Glomerular visceral epithelial cell (primary cell): ENCODE measurements around the gene NTRK2.
"Not testable (repeated sequence)": the region's sequence is repeated elsewhere in the genome, so short reads cannot be mapped to it uniquely, and the experiment has no call there.

Experiments
- DNase-seq: peaks from one replicate; pipeline ENCODE4 v3.0.0-alpha.2; 2016; ENCODE audit errors: extremely low spot score

Gene NTRK2

GRCh38 chr9:84891924-84892323, 222.4 kb downstream of the NTRK2 start:
- DNase-seq, result no peak

- DNase-seq, result no peak
Observed at GRCh38 chr9:84893419-84894128, 224.0 kb downstream of the NTRK2 start.

DNA sequence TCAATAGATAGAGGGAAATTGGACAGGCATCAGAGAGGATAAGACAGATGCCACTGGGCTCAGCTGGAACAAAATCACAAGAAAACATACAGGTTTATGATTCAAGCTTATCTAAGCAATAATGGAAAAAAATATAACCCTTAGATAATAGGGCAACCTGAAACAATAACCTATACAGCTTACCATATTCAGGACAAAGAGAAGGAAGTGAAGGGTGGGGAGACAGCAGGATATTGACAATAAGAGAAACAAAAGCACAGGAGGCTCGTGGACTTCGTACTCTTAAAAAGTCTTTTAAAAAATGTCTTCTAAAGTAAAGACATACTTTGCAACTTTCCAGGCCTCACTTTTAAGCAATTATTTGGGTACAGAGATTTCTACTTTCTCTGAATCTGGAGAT, 225.3 kb downstream of the NTRK2 start:
- no peak for DNase-seq

- no peak for DNase-seq
Observed at GRCh38 chr9:84897362-84898094, 228.0 kb downstream of the NTRK2 start.

DNA sequence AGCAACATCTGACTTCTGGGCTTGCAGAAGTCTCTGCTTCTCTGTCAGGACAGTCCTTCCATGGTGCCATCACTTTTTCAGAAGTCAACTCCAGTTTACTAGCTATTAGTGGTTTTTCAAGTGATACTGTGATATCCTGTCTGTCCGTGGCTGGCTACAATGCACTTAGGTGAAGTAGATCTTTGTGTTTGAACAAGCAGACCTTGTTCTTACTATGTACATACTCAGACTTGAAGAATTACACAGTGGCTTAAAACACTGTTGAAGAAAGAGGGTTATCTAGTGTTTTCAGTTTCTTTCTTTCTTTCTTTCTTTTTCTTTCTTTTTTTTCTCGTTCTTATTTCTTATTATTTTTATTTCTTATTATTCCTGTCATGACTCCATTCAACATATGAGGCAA, 228.7 kb downstream of the NTRK2 start:
- no peak for DNase-seq

DNA sequence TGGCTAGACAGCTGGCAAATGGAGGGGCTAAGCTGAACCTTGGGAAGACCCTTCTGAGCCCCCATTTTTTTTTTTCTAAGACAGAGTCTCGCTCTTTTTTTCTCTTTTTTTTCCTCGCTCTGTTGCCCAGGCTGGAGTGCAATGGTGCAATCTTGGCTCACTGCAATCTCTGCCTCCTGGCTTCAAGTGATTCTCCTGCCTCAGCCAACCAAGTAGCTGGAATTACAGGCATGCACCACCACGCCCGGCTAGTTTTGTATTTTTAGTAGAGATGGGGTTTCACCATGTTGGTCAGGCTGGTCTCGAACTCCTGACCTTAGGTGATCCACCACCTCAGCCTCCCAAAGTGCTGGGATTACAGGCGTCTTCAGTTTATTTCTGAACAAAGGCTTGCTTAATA, 229.1 kb downstream of the NTRK2 start:
- DNase-seq, result not testable (repeated sequence)

DNA sequence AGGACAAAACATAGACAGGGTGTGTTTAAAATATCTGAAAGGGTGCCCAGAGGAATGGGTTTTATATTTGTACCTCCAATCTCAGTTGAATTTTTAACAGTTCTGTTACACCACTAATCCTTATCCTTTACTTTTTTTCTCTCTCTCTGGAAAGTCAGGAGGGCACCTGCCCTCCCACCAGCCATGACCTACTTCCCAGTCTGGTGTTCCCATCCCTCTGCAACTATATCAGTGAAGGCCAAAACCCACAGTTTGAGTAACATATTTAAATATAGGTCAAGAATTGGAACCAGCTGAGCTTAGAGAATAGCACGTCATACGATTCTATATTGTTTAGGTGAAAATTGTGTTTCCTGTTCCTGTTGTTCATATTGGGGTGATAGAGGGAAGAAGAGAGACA, 229.8 kb downstream of the NTRK2 start:
- DNase-seq, result no peak

DNA sequence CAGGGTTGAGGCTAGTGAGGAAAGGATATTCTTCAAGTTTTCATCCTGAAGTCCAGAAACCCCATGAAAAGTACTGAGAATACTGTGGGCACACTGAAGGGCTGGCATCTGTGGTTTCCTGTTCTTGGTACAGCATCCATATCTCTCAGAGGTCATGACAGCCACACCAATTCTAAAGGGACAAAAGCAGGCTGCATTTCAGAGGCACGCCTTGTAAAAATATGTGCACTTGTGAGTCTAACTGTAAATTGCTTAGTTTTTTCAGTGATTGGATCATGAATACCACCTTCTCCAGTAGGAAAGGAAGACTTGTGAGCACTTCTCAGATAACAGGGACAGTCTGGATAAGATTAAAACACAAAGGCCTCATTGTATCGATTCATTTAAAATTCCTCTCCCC, 230.9 kb downstream of the NTRK2 start:
- DNase-seq, result no peak

GRCh38 chr9:84903963-84904362, 234.4 kb downstream of the NTRK2 start:
- no peak for DNase-seq

DNA sequence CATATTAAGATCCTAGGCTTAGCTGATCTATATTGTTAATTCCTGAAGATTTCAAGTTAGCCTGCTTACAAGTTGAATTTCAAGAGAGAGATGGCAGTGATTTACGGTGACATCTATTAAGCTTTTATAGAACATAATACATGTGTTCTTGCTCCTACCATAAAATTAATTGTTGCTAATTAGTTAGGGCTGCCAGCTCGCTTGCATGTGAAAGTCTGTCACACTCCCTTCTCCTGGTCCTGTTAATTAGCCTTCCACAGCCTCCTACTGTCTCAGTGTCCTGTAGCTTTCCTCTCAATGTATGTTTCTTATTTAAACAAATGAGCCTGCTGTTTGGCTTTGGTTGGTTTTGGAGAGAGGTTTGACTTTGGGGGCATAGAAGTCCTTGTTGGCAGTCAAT, 247.2 kb downstream of the NTRK2 start:
- no peak for DNase-seq

DNA sequence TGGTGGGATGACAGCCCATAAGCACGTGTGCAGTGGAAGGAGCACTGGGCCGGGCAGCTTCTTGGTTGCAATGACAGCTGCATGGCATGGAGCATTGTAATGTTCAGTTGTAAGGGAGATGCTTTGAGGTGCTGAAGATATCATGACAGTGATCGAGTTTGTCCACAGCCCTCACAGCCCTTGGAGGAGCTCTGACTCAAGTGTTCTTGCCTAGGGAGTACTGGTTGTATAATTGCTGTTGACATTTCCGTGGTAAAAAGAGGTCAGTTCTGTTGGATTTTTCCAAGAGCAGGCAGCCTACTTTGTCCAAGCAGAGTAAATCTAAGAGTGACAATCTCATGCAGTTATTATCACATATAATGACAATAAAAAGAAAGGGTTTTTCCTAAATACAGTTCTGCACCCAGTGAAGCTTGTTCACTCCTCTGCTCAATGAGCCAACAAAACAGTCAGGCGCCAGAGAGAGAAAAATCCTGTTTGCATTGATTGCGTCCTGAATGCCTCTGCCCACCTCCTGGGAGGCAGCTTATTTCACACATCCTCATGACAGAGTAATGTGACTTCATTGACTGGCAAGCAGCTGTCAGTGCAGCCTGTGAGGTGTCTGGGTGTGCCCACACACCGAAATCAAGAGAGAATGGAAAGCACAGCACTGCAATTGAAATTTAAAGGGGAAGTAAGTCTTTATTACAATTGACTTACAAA, 248.0 kb downstream of the NTRK2 start:
- DNase-seq, result no peak

DNA sequence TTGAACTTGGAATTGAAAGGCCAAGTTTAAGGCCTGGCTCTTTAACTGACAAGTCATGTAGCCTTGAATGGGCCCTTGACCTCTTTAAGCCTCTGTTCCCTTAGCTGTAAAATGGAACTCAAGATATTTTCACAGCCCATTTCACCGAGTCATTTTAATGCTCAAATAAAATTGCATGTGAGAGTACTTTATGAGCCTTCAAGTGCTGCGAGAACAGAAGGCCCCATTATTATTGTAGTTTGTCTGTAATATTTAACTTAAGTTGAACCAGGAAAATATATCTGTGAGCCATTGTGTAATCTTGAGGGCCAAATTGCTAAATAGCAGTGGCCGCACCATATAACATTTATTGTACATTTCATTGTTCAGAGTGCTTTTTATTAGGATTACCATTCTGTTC, 249.9 kb downstream of the NTRK2 start:
- DNase-seq, result no peak

DNA sequence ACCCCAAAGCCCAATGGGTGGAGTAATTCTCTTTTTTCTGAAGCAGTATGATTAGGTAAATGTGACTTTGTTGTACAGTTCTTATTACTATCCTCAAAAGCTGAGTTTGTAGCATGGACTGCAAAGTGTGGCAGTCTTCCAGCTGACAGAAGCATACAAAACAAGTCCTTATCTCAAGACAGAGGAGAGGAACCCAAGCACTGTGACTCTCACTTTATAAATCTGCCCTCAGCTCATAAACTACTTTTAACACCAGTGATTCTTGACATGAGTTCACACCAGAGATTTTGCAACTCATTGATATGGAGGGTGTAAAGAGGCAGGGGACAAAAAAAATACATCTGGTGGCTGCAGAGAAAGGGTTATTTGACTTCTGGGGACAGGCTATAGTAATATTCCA, 251.6 kb downstream of the NTRK2 start:
- no peak for DNase-seq

- no peak for DNase-seq
Observed at GRCh38 chr9:84922051-84922450, 252.5 kb downstream of the NTRK2 start.

GRCh38 chr9:84924266-84924665, 254.7 kb downstream of the NTRK2 start:
- DNase-seq, result no peak

GRCh38 chr9:84925225-84925872, 255.8 kb downstream of the NTRK2 start:
- DNase-seq, result no peak

DNA sequence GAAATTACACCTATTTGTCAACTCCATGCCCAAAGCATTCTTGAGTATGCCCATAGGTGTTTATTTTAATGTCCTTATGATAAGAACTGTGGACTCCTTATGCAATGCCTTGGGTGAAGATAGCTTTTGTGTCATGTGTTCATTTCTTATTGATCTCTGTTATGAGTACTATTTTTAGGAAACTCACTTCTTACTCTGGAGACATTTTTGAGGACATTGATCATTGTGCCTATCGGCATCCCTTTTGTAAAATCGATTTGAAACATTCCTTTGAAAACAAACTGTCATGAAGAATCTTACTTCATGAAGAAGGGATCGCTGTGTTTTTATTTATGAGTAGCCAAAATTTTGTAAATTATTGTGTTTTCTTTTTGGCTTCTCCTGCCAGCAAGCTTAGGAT, 257.3 kb downstream of the NTRK2 start:
- DNase-seq, result no peak

DNA sequence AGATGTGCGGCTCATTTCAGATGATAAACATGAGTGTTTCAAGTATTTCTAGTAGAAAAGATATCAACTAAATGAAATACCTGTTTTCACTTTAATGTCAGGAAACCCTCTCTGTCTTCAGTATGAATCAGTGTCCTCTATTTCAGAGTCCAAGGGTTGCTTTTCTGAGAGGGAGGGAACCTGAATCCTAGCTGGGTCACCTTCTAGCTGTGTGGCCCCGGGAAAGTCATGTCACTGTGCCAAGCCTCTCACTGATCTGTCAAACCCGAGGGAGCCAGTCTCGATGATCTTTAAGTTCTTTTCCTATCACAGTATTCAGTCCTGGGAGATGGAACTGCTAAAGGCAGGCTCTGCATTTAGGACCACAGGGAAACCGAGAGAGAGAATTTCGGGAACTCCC, 258.9 kb downstream of the NTRK2 start:
- DNase-seq, result no peak

DNA sequence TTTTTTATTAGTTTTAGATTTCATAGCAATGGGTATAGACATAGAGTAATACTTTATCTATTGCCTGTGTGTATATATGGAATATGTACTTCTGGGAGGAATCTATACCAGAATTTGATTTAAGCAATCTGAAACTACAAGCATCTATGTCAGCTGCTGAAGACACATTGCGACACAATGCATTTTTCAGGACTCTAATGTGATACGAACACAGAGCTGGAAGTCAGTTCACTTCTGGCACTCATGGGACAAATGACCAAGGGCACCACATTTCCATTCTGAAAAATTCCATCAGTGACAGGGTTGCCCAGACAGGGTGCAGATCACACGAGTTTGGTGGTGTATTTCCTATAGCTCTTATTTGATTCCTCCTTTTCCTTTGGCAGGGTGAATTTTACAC, 259.5 kb downstream of the NTRK2 start:
- no peak for DNase-seq

GRCh38 chr9:84932915-84933527, 263.5 kb downstream of the NTRK2 start:
- DNase-seq, result no peak

DNA sequence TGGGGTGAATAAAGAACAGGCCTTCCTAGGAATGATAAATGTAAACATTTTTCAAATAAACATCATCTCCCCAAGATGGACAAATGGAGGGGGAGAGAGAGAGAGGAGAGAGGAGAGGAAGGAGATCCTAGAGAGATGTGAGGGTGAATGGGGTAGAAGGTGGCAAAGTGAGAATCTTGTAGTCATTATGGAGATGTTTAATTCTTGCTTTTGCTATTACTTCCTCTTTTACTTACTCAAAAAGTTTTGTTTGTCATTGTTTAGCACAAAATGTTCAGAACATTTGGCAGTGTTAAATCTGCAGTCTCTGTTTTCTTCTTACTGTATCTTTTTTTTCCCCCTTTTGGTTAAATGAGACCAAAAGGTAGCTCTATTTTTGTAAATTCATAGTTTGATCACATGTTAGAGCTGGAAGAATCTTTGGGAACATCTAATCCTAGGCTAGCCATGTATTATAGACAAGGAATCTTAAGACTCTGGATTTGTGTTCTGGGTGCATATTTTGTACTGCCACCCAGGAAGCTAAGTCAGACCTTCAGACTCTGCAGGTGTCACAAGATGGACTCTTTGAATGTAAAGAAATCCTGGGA, 266.1 kb downstream of the NTRK2 start:
- DNase-seq, result no peak

GRCh38 chr9:84937180-84937579, 267.7 kb downstream of the NTRK2 start:
- DNase-seq, result no peak
